Esophagus squamous epithelium (tissue), 5 donors: ENCODE results near the gene MECP2. TPM values are rescaled to one million over a fixed set of nuclear protein-coding genes. Genes with fewer than 3 reads are reported as not detected.

Experiments
- DNase-seq: peaks from one replicate; lab custom pipeline; 2025; lab: John Stamatoyannopoulos, UW
- H3K27ac ChIP-seq, 4 donors: fragments of 200-600 bp; sonication (generic); one replicate each; pipeline ENCODE4 v1.5.1; 2016 to 2019; ENCODE audit warnings: mild to moderate bottlenecking in 1 of 4
- H3K27me3 ChIP-seq, 4 donors: fragments of 200-600 bp; sonication (generic); 1 replicate in 3 of 4; 2 replicates in 1 of 4; pipeline versions ENCODE4 v1.5.1 to v1.6.0; 2017 to 2021; ENCODE audit warnings: antibody characterized with exemption in 1 of 4
- H3K36me3 ChIP-seq, 3 donors: fragments of 200-600 bp; sonication (generic); one replicate each; pipeline ENCODE4 v1.5.1; 2016 to 2019
- H3K4me1 ChIP-seq, 3 donors: fragments of 200-600 bp; sonication (generic); one replicate each; pipeline ENCODE4 v1.5.1; 2017 to 2019
- H3K4me3 ChIP-seq, 4 donors: fragments of 200-600 bp; sonication (generic); 1 replicate in 3 of 4; 2 replicates in 1 of 4; pipeline ENCODE4 v1.5.1; 2016 to 2019; ENCODE audit warnings: mild to moderate bottlenecking in 2 of 4, moderate library complexity in 1 of 4
- H3K9me3 ChIP-seq, 3 donors: fragments of 200-600 bp; sonication (generic); one replicate each; pipeline ENCODE4 v1.5.1; 2016 to 2019
- CTCF ChIP-seq, 6 experiments: fragments of 450-650 bp in 4 of 6; fragments of 200-600 bp in 2 of 6; sonication (generic) in 2 of 6; IDR thresholded peaks; one replicate each; pipeline ENCODE4 v1.5.1; 2016 to 2019; ENCODE audit warnings: antibody characterized with exemption in 6 of 6, mild to moderate bottlenecking in 4 of 6, moderate library complexity in 4 of 6
- POLR2A ChIP-seq, 4 donors: fragments of 450-650 bp; IDR thresholded peaks; one replicate each; pipeline ENCODE4 v1.6.1; 2017; ENCODE audit warnings: antibody characterized with exemption in 4 of 4, mild to moderate bottlenecking in 4 of 4, moderate library complexity in 3 of 4
- WGBS, 2 donors: methylation state at CpG; one replicate each; pipeline ENCODE4 v1.1.5; 2018; 5-methylcytosine and 5-hydroxymethylcytosine counted together
- intact Hi-C: fragments of 100-400 bp; cut with DNase I; formaldehyde crosslinking; loops from one replicate; pipeline ENCODE4 v1.15.0; 2022
- total RNA-seq, 4 donors: library from RNA; depleted of rRNA; stranded (reverse); fragments of >200 nt; gene quantifications; one replicate each; pipeline ENCODE4 v1.1.0, GENCODE V29; 2016
- donor health status: DM: yes; HTN: yes; CAD: no.

MECP2 gene
- total RNA-seq, 4 donors from 2014 or later: 17.7 to 38.7 (median 25.4) TPM

GRCh38 chrX:154131955-154132354, 34.4 kb upstream of the MECP2 start:
- H3K4me1 ChIP-seq: peaks cover 0 to 7% (median 0%) of the 10 kb centered on the region in 3 donors
- no peak for DNase-seq
- WGBS, 2 donors: 72 to 84% methylated on average over 3 to 4 of the region's 4 CpGs
- H3K9me3 ChIP-seq: no peaks in the 10 kb centered on the region
- intact Hi-C loops: no loop called here
- TF ChIP-seq POLR2A (IDR thresholded peaks at IDR 0.05) (no peak), CTCF (IDR thresholded peaks at IDR 0.05) (no peak)
- H3K36me3 ChIP-seq: no peaks in the 10 kb centered on the region
- no peak overlapping the region for H3K27ac ChIP-seq
- H3K4me3 ChIP-seq: no peak overlapping the region
- H3K27me3 ChIP-seq: no peaks in the 10 kb centered on the region

GRCh38 chrX:154126101-154126500, 28.6 kb upstream of the MECP2 start:
- no peak overlapping the region for H3K27ac ChIP-seq
- H3K27me3 ChIP-seq: no peaks in the 10 kb centered on the region
- no peak overlapping the region for H3K4me3 ChIP-seq
- intact Hi-C loops: no loop called here
- WGBS, 2 donors: 67 to 100% methylated on average over 1 of the region's 11 CpGs
- DNase-seq: no peak
- H3K9me3 ChIP-seq: no peaks in the 10 kb centered on the region
- no peaks in the 10 kb centered on the region for H3K4me1 ChIP-seq
- TF ChIP-seq CTCF (IDR thresholded peaks at IDR 0.05): no peak
- TF ChIP-seq POLR2A (IDR thresholded peaks at IDR 0.05): no peak
- H3K36me3 ChIP-seq: no peaks in the 10 kb centered on the region

GRCh38 chrX:154125391-154126040, 28.0 kb upstream of the MECP2 start:
- no peak for DNase-seq
- Histone ChIP-seq H3K27ac (no peak overlapping the region), H3K4me3 (no peak overlapping the region), H3K27me3 (no peaks in the 10 kb centered on the region), H3K9me3 (no peaks in the 10 kb centered on the region), H3K36me3 (no peaks in the 10 kb centered on the region), H3K4me1 (no peaks in the 10 kb centered on the region)
- intact Hi-C loops: no loop called here
- TF ChIP-seq CTCF (IDR thresholded peaks at IDR 0.05) (no peak), POLR2A (IDR thresholded peaks at IDR 0.05) (no peak)
- WGBS, 2 donors: 83% methylated on average over 12 of the region's 30 CpGs; no CpG with 5 or more reads in 1 of the 2 donors

GRCh38 chrX:154123241-154124219, 26.0 kb upstream of the MECP2 start:
- Histone ChIP-seq H3K9me3 (no peaks in the 10 kb centered on the region), H3K4me3 (no peak overlapping the region), H3K4me1 (no peaks in the 10 kb centered on the region), H3K27me3 (no peaks in the 10 kb centered on the region), H3K36me3 (no peaks in the 10 kb centered on the region), H3K27ac (no peak overlapping the region)
- 49 to 60% methylated on average over 7 to 9 of the region's 22 CpGs for WGBS, 2 donors
- TF ChIP-seq POLR2A (IDR thresholded peaks at IDR 0.05): no peak
- TF ChIP-seq CTCF (IDR thresholded peaks at IDR 0.05): no peak
- intact Hi-C loops: no loop called here
- no peak for DNase-seq

GRCh38 chrX:154121961-154122360, 24.4 kb upstream of the MECP2 start:
- Histone ChIP-seq H3K27ac (no peak overlapping the region), H3K27me3 (no peaks in the 10 kb centered on the region), H3K9me3 (peaks cover 0 to 3% (median 0%) of the 10 kb centered on the region in 3 donors), H3K4me3 (no peak overlapping the region), H3K4me1 (no peaks in the 10 kb centered on the region), H3K36me3 (no peaks in the 10 kb centered on the region)
- intact Hi-C loops: no loop called here
- no peak for TF ChIP-seq CTCF (IDR thresholded peaks at IDR 0.05)
- no peak for TF ChIP-seq POLR2A (IDR thresholded peaks at IDR 0.05)
- WGBS, 2 donors: 0 to 39% methylated on average over 2 to 5 of the region's 11 CpGs
- no peak for DNase-seq
